Activated CD4-positive, alpha-beta T cell treated with anti-CD3 and anti-CD28 coated beads, Interleukin-2, Interleukin-4, amounts not matched to agents 100 ng/mL and 50 ng/mL, durations not matched to agents 16 hours and 8 hours (primary cell): ENCODE results near the gene IRF2.

Experiments
- DNase-seq: peaks from one replicate; pipeline ENCODE4 v3.0.0-alpha.2; 2020; ENCODE audit warnings: low spot score

The IRF2 gene

GRCh38 chr4:184474263-184475095, at the start of gene IRF2:
TSS of gene IRF2 (minus strand) at chr4:184474550. CDS start at chr4:184429064, 45,486 bp downstream.
- DNase-seq: peak; percentile 98

GRCh38 chr4:184515606-184516005, 41.3 kb upstream of the IRF2 start:
- DNase-seq: no peak

- peak; percentile 97 for DNase-seq
Observed at GRCh38 chr4:184514121-184514988, 40.0 kb upstream of the IRF2 start.

- no peak for DNase-seq
Observed at GRCh38 chr4:184513802-184514120, 39.4 kb upstream of the IRF2 start.

GRCh38 chr4:184511156-184511555, 36.8 kb upstream of the IRF2 start:
- DNase-seq: no peak

GRCh38 chr4:184510401-184510800, 36.1 kb upstream of the IRF2 start:
- DNase-seq: no peak

- DNase-seq: peak; percentile 79
Observed at GRCh38 chr4:184506527-184507121, 32.3 kb upstream of the IRF2 start.

- DNase-seq: no peak
Observed at GRCh38 chr4:184504385-184504784, 30.0 kb upstream of the IRF2 start.

GRCh38 chr4:184503869-184504300, 29.5 kb upstream of the IRF2 start:
- peak; percentile 55 for DNase-seq

- no peak for DNase-seq
Observed at GRCh38 chr4:184500748-184501589, 26.6 kb upstream of the IRF2 start.

- no peak for DNase-seq
Observed at GRCh38 chr4:184499996-184500395, 25.6 kb upstream of the IRF2 start.

- no peak for DNase-seq
Observed at GRCh38 chr4:184498598-184498997, 24.2 kb upstream of the IRF2 start.

- DNase-seq: no peak
Observed at GRCh38 chr4:184489771-184490170, 15.4 kb upstream of the IRF2 start.

- no peak for DNase-seq
Observed at GRCh38 chr4:184487503-184487902, 13.2 kb upstream of the IRF2 start.

- no peak for DNase-seq
Observed at GRCh38 chr4:184485279-184485678, 10.9 kb upstream of the IRF2 start.

- DNase-seq: no peak
Observed at GRCh38 chr4:184481544-184481943, 7.2 kb upstream of the IRF2 start.

- DNase-seq: no peak
Observed at GRCh38 chr4:184479516-184479950, 5.2 kb upstream of the IRF2 start.

- DNase-seq: no peak
Observed at GRCh38 chr4:184477201-184477999, 3.0 kb upstream of the IRF2 start.

- peak; percentile 46 for DNase-seq
Observed at GRCh38 chr4:184476695-184477094, 2.3 kb upstream of the IRF2 start.

- DNase-seq: no peak
Observed at GRCh38 chr4:184475498-184475897, 1.1 kb upstream of the IRF2 start.

GRCh38 chr4:184475096-184475461, 729 bp upstream of the IRF2 start:
- DNase-seq: peak; percentile 59
